ENCODE measurements around the gene MYBPC3.

Gene MYBPC3

GRCh38 chr11:47356129-47356997 lies 3.9 kb upstream of the MYBPC3 start:
- DNase-seq: no peak

- DNase-seq: peak; percentile 93
These were observed 3.0 kb upstream of the MYBPC3 start for GRCh38 chr11:47355283-47356128.

- no peak for DNase-seq
These were observed 2.4 kb upstream of the MYBPC3 start for GRCh38 chr11:47354913-47355282.

GRCh38 chr11:47353978-47354774 lies 1.7 kb upstream of the MYBPC3 start:
- no peak for DNase-seq

- DNase-seq: no peak
These were observed 1.1 kb downstream of the MYBPC3 start for GRCh38 chr11:47351156-47352126.

- no peak for DNase-seq
These were observed 2.2 kb downstream of the MYBPC3 start for GRCh38 chr11:47350315-47350714.

- DNase-seq: no peak
These were observed 2.9 kb downstream of the MYBPC3 start for GRCh38 chr11:47349521-47350095.

DNA sequence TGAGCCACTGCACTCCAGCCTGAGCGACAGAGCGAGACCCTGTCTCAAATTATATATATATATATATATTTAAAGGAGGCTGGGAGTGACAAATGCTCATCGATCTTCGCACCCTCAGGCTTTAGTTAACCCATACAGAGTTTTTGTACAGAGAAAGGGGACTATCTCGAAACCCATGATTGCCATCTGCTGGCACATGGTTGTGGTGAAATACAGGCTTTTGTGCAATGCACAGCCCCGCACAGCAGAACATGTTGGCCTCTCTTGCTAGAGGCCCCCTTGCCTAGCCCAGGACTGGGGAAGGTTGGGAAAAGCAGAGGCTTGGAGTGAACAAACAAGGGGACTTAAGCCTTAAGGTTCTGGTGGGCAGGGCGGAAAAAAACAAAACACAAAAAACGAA lies 3.6 kb downstream of the MYBPC3 start:
- no peak for DNase-seq

- no peak for DNase-seq
These were observed 4.2 kb downstream of the MYBPC3 start for GRCh38 chr11:47348131-47348802.

DNA sequence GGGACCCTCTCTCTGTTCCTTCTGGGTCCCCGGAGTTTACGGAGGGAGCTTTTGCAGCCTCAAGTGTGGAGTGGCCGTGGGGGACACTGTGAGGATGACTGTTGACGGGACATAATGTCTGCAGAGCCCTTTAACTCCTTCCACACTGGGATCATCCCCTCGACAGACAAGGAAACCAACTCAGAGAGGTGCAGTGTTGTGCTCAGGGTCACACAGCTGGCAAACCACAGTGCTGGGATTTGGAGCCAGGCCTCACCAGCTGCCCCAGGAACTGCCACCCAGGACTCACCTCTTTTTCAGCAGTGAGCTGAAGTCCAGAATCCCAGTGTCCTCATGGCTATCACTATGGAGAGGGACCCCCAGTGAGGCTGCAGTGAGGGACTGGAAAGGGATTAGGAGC lies 5.4 kb downstream of the MYBPC3 start:
- no peak for DNase-seq

DNA sequence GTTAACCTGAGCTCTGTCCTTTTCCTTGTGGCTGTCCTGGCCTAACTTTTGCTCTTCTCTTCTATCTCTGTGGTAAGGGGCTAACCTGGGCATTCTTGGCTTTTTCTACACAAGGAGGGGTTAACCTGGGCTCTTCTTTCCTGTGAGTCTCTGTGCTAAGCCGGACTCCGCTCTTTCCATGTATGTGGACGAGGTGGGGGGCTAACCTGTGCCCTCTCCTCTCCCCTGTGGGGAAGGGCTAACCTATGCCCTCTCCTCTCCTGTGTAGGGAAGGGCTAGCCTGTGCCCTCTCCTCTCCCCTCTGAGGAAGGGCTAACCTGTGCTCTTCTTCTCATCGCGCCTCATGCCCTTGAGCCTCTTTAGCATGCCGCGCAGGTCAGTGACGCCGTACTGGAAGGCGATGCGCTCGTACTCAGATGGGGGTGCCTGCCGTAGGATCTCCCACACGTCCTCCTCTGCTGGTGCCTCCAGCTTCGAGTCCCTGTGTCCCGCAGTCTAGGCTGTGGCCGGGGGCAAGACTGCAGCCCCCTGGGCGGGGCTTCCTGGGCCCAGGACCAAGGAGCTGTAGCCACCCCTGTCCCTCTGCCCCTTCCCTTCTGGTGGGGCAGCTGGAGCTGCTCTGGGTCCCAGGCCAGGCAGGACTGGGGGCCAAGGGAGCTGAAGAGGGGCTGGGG lies 6.5 kb downstream of the MYBPC3 start:
- DNase-seq: no peak

GRCh38 chr11:47342854-47343253 lies 9.6 kb downstream of the MYBPC3 start:
- no peak for DNase-seq

DNA sequence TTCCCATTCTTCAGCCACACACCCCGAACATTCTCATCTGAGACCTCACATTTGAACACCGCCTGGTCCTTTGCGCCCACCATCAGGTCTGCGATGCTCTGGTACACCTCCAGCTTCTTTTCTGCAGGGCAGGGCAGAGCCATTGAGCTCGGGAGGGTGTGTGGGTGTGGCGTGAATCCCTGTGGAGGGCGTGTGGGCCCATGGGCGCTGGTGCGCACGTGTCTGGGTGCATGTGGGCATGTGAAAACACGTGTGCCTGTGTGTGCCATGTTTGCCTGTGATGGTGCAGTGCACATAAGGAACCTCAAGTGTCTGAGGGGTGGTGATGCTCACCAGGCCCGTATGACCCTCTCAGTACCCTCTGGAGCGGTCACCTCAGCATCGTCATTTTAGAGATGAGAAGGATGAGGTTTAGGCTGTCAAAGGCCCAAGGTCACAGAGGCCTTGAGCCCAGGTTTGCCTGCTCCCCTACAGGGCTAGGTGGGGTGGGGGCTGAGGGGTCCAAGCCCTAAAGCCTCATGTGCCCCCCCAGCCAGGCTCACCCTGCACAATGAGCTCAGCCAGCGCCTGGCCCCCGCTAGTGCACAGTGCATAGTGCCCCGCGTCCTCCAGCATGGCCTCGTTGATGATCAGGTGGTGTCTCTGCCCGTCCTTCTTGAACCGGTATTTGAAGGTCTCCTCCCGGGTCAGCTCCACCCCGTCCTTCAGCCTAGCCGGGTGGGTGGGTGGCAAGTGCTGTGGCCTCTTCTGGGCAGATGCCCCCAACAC lies 10.3 kb downstream of the MYBPC3 start:
- no peak for DNase-seq

GRCh38 chr11:47340980-47341775 lies 11.3 kb downstream of the MYBPC3 start:
- no peak for DNase-seq

DNA sequence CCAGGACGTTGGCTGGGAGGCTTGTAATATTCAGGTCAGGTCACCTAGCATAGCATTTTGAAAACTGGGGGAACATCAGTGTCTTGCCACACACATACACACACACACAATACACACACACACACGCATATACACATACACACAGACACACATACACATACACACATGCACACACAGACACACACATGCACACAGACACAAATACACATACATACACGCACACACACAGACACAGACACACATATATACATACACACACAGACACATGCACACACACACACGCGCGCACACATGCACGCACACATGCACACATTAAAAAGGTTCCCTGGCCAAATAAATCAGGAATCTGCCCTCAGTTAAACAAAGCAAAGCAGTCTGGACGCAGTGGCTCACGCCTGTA lies 12.5 kb downstream of the MYBPC3 start:
- no peak for DNase-seq

GRCh38 chr11:47338396-47339241 lies 13.9 kb downstream of the MYBPC3 start:
- no peak for DNase-seq

GRCh38 chr11:47337229-47337924 lies 15.1 kb downstream of the MYBPC3 start:
- no peak for DNase-seq

Data from kidney glomerular epithelial cell (primary cell).